Transverse colon (tissue), 4 donors: ENCODE results near the gene SELENOS. TPM values are rescaled to one million over a fixed set of nuclear protein-coding genes. Genes with fewer than 3 reads are reported as not detected.

Source experiments
- DNase-seq: peaks from one replicate; pipeline ENCODE4 v3.0.0-alpha.2; 2019
- H3K27ac ChIP-seq, 4 donors: fragments of 200-600 bp; sonication (generic); 2 replicates each; pipeline ENCODE4 v1.5.1; 2016 to 2018; ENCODE audit warnings: inconsistent platforms in 4 of 4
- H3K27me3 ChIP-seq: fragments of 200-600 bp; sonication (generic); 2 replicates; pipeline ENCODE4 v1.5.1; 2017; ENCODE audit warnings: inconsistent platforms
- H3K36me3 ChIP-seq, 4 donors: fragments of 200-600 bp; sonication (generic); 2 replicates each; pipeline ENCODE4 v1.5.1; 2017 to 2019; ENCODE audit warnings: inconsistent platforms in 4 of 4
- H3K4me1 ChIP-seq, 4 donors: fragments of 200-600 bp; sonication (generic); 2 replicates each; pipeline ENCODE4 v1.5.1; 2017 to 2020; ENCODE audit warnings: inconsistent platforms in 4 of 4
- H3K4me3 ChIP-seq, 4 donors: fragments of 200-600 bp; sonication (generic); 1 replicate in 1 of 4; 2 replicates in 3 of 4; pipeline versions ENCODE4 v1.5.1 to v1.6.1; 2017 to 2019; ENCODE audit warnings: inconsistent platforms in 4 of 4
- H3K9me3 ChIP-seq, 2 donors: fragments of 200-600 bp; sonication (generic); 2 replicates each; pipeline ENCODE4 v1.5.1; 2017 to 2019; ENCODE audit warnings: inconsistent platforms in 2 of 2
- CTCF ChIP-seq, 5 experiments: fragments of 200-600 bp in 3 of 5; fragments of 450-650 bp in 2 of 5; sonication (generic) in 3 of 5; IDR thresholded peaks; 1 replicate in 2 of 5; 2 replicates in 3 of 5; pipeline ENCODE4 v1.5.1; 2016 to 2017; ENCODE audit warnings: antibody characterized with exemption in 5 of 5, inconsistent platforms in 3 of 5, mild to moderate bottlenecking in 2 of 5, moderate library complexity in 1 of 5
- EP300 ChIP-seq: sonication (generic); formaldehyde crosslinking; IDR thresholded peaks from one replicate; pipeline ENCODE4 v1.6.1; 2017; ENCODE audit warnings: antibody characterized with exemption, low read depth
- POLR2A ChIP-seq: fragments of 450-650 bp; IDR thresholded peaks from one replicate; pipeline ENCODE4 v1.6.1; 2016; ENCODE audit warnings: antibody characterized with exemption, mild to moderate bottlenecking, moderate library complexity
- POLR2AphosphoS5 ChIP-seq, 3 donors: sonication (generic); formaldehyde crosslinking; IDR thresholded peaks; one replicate each; pipeline ENCODE4 v1.6.1; 2016; ENCODE audit warnings: antibody characterized with exemption in 3 of 3
- WGBS, 2 donors: methylation state at CpG; one replicate each; pipeline ENCODE4 v1.1.5; 2018; ENCODE audit warnings: low coverage in 1 of 2; 5-methylcytosine and 5-hydroxymethylcytosine counted together
- in situ Hi-C, 4 donors: fragments of 200-750 bp; cut with MboI; loops; one replicate each; pipeline versions ENCODE4 v1.15.0 to v1.15.1; 2017; ENCODE audit warnings: low sequenced_read_pairs in 3 of 4, low pct_ligation_motif_present in 1 of 4, low pct_unique_long_range_greater_than_20kb in 1 of 4
- intact Hi-C: fragments of 100-400 bp; cut with DNase I; formaldehyde crosslinking; loops from one replicate; pipeline ENCODE4 v1.15.1; 2023; ENCODE audit warnings: low total_unique reads
- total RNA-seq, 4 donors: library from RNA; depleted of rRNA; stranded (reverse); fragments of >200 nt; gene quantifications; one replicate each; pipeline ENCODE4 v1.1.0, GENCODE V29; 2016

The SELENOS gene
- total RNA-seq, 4 donors from 2014 or later: 24.9 to 128 (median 120) TPM

DNA sequence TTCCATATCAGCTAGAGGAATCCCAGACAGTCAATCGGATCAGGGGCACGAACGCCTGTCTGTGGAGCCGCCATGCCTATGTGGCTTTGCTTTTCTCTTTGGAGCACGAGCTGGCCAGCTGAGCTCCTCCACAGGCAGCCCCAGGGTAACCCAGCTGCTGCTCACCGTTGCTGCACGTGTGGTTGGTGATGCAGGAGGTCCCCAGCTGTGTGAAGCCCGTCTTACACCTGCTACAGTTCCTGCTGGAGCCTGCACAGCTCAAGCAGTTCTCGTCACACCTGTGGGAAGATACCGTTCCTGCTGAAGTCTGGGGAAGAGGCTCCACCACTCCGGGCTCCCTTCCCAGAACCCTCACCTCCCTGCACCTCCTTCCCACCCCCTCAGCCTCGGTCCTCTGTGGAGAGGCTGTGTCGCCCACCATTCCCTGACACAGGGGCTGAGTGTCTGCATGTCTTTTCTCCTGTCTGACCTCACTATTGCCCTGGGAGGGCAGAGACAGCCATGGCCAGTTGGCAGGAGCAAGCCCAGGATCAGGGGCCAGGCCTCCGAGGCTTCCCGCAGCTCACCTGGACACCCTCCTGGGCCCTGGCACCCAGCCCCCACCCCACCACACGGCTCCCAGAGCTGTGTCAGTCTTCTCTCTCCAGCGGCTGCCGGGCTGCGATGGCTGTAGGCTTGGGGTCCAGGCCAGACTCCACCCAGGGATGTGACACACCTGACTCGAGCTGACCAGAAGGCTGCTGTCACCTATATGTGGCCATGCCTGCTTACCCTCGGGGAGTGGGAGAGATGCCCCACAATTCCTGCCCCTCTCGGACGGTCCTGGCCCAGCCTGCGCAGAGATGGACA lies 30.0 kb upstream of the SELENOS start:
- no peaks in the 10 kb centered on the region for H3K9me3 ChIP-seq
- H3K36me3 ChIP-seq: no peaks in the 10 kb centered on the region
- intact Hi-C loops (no loop called here), in situ Hi-C loops (loop anchor here in 1 of 4 donors (25.0 kb wide), 1 partner anchor 180 kb away; the partner anchor contains the start of gene PCSK6)
- no peak overlapping the region for H3K4me3 ChIP-seq
- TF ChIP-seq POLR2AphosphoS5 (IDR thresholded peaks at IDR 0.05): no peak
- no peak for TF ChIP-seq POLR2A
- TF ChIP-seq CTCF (IDR thresholded peaks at IDR 0.05): no peak
- no peak for TF ChIP-seq EP300
- H3K27ac ChIP-seq: no peak overlapping the region
- H3K27me3 ChIP-seq: no peaks in the 10 kb centered on the region
- no peaks in the 10 kb centered on the region for H3K4me1 ChIP-seq
- WGBS, 2 donors: 77 to 89% methylated on average over 3 to 22 of the region's 24 CpGs
- DNase-seq: peak; percentile 4

DNA sequence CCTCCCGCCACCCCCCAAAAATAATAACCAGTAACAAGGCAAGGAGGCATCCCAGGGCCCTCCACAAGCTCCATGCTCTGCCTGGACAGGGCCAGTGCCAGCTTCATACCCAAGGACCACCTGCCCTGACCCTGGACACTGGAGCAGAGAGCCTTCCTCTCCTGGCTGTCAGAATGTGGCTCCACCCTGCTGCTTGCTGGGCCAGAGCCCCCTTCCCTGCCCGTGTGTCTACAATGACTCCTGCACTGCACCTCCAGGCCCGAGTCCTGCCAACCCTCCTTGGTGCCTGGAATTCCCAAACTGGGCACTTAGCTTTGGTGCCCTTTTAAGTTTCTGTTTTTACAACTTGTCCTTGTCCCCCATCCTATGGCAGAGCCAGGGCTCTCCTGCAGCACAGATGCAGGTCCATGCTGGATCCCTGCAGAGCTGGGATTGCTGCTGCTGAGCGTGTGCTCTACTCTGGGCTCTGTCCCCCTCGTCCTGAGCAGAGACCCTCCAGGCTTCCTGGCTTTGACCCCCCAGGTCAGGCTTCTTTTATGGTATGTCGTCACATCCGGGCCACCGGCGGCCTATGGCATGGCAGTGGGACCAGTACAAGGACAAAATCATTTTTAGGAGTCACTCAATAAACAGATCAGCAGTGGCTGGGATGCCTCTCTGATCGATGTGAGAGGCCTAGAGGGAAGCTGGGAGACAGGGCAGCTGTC lies 29.2 kb upstream of the SELENOS start:
- no peak overlapping the region for H3K27ac ChIP-seq
- WGBS, 2 donors: 86% methylated on average over 10 of the region's 10 CpGs; no CpG with 5 or more reads in 1 of the 2 donors
- H3K4me1 ChIP-seq: no peaks in the 10 kb centered on the region
- TF ChIP-seq POLR2AphosphoS5 (IDR thresholded peaks at IDR 0.05): no peak
- no peak for TF ChIP-seq POLR2A
- TF ChIP-seq EP300: no peak
- no peak for TF ChIP-seq CTCF (IDR thresholded peaks at IDR 0.05)
- no peaks in the 10 kb centered on the region for H3K9me3 ChIP-seq
- H3K27me3 ChIP-seq: no peaks in the 10 kb centered on the region
- no peak overlapping the region for H3K4me3 ChIP-seq
- no peaks in the 10 kb centered on the region for H3K36me3 ChIP-seq
- in situ Hi-C loops (loop anchor here in 1 of 4 donors (25.0 kb wide), 1 partner anchor 181 kb away; the partner anchor contains the start of gene PCSK6), intact Hi-C loops (no loop called here)
- no peak for DNase-seq

- in situ Hi-C loops (loop anchor here in 1 of 4 donors (25.0 kb wide), 1 partner anchor 181 kb away; the partner anchor contains the start of gene PCSK6), intact Hi-C loops (loop anchor here (2.0 kb wide), 1 partner anchor 335 kb away; no protein-coding TSS in a partner anchor)
- H3K4me1 ChIP-seq: no peaks in the 10 kb centered on the region
- H3K27me3 ChIP-seq: no peaks in the 10 kb centered on the region
- H3K4me3 ChIP-seq: no peak overlapping the region
- peak; percentile 3 for DNase-seq
- H3K9me3 ChIP-seq: no peaks in the 10 kb centered on the region
- no peaks in the 10 kb centered on the region for H3K36me3 ChIP-seq
- no peak for TF ChIP-seq POLR2A
- no peak for TF ChIP-seq POLR2AphosphoS5 (IDR thresholded peaks at IDR 0.05)
- no peak for TF ChIP-seq EP300
- no peak for TF ChIP-seq CTCF (IDR thresholded peaks at IDR 0.05)
- no peak overlapping the region for H3K27ac ChIP-seq
- WGBS, 2 donors: 74 to 94% methylated on average over 7 to 8 of the region's 8 CpGs
These were observed 28.6 kb upstream of the SELENOS start for GRCh38 chr15:101305820-101306255.

DNA sequence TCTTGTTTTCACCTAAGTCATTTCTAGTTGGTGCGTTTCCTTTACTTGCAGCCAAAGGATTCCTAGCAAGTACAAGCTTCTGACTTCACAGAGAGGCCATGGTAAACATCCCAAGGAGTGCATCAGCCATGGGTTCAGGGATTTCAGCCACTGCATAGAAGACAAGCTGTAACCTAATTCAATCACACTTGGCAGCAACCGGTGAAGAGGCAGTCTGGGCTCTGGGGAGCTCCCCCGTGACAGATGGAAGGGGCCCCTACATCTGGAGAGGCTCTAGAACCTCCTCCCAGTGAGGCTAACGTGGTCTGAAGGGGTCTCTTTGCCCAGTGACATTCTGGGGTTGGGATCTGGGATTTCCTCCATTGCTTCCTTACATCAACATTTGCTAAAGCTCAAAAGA lies 26.1 kb upstream of the SELENOS start:
- TF ChIP-seq CTCF (IDR thresholded peaks at IDR 0.05) (no peak), POLR2AphosphoS5 (IDR thresholded peaks at IDR 0.05) (no peak), POLR2A (no peak), EP300 (no peak)
- 67 to 90% methylated on average over 2 to 4 of the region's 4 CpGs for WGBS, 2 donors
- in situ Hi-C loops (loop anchor here in 1 of 4 donors (25.0 kb wide), 1 partner anchor 184 kb away; the partner anchor contains the start of gene PCSK6), intact Hi-C loops (loop anchor here (5.0 kb wide), 1 partner anchor 194 kb away; no protein-coding TSS in a partner anchor)
- Histone ChIP-seq H3K4me3 (no peak overlapping the region), H3K4me1 (no peaks in the 10 kb centered on the region), H3K36me3 (no peaks in the 10 kb centered on the region), H3K27me3 (no peaks in the 10 kb centered on the region), H3K27ac (no peak overlapping the region), H3K9me3 (no peaks in the 10 kb centered on the region)
- DNase-seq: no peak
